Measurements from ENCODE around the gene AK3.

Gene AK3

DNA sequence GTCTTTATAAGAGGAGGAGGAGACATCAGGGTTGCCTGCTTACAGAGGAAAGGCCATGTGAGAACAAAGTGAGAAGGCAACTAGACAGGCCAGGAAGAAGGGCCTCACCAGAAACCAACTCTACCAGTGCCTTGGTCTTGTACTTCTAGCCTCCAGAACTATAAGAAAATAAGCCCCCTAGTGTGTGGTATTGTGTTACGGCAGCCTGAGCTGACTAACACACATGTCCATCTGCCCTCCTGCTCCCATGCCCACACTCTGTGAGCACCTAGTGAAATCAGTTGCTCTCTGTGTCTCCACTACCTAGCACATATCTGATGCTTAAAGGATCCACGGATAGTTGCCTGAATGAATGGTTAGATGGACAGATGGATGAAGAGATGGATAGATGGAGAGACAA is 6.9 kb downstream of the AK3 start:
- H3K36me3 ChIP-seq = no peaks in the 10 kb centered on the region
- H3K27me3 ChIP-seq = no peaks in the 10 kb centered on the region
- peaks cover 4% of the 10 kb centered on the region for H3K4me1 ChIP-seq
- H3K9me3 ChIP-seq = no peaks in the 10 kb centered on the region
- DNase-seq = no peak
- H3K4me3 ChIP-seq (ENCODE audit: low read depth, low read length) = no peak overlapping the region
- TF ChIP-seq, protein P1, sequence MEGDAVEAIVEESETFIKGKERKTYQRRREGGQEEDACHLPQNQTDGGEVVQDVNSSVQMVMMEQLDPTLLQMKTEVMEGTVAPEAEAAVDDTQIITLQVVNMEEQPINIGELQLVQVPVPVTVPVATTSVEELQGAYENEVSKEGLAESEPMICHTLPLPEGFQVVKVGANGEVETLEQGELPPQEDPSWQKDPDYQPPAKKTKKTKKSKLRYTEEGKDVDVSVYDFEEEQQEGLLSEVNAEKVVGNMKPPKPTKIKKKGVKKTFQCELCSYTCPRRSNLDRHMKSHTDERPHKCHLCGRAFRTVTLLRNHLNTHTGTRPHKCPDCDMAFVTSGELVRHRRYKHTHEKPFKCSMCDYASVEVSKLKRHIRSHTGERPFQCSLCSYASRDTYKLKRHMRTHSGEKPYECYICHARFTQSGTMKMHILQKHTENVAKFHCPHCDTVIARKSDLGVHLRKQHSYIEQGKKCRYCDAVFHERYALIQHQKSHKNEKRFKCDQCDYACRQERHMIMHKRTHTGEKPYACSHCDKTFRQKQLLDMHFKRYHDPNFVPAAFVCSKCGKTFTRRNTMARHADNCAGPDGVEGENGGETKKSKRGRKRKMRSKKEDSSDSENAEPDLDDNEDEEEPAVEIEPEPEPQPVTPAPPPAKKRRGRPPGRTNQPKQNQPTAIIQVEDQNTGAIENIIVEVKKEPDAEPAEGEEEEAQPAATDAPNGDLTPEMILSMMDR (IDR thresholded peaks at IDR 0.05; ENCODE audit: low read depth, low read length) = peak; percentile 18; the same call in 1 of the 2 replicates

DNA sequence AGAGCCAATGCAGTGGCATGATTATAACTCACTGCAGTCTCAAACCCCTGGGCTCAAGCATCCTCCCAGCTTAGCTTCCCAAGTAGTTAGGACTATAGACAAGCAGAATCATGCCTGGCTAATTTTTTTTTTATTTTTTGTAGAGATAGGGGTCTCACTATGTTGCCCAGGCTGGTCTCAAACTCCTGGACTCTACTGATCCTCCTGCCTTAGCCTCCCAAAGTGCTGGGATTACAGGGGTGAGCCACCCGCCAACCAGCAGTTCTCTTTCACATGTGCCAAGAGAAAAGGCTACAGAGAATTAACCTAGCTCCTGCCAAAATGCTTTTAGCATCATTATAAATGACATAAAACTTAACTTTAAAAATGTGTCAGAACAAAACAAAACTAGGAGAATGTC is 8.1 kb downstream of the AK3 start:
- Histone ChIP-seq H3K27me3 (no peaks in the 10 kb centered on the region), H3K36me3 (no peaks in the 10 kb centered on the region)

DNA sequence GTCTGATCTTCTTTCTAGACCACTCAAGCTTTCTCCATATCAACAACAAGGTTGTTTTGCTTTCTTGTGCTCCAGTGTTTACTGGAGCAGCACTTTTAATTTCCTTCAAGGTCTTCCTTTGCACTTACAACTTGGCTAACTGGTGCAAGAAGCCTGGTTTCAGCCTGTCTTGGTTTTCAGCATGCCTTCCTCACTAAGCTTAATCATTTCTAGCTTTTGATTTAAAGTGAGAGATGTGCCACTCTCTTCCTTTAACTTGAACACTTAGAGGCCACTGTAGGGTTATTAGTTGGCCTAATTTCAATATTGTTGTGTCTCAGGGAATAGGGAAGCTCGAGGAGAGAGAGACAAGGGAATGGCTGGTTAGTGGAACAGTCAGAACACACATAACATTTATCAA is 13.4 kb downstream of the AK3 start:
- peaks cover 7% of the 10 kb centered on the region for H3K36me3 ChIP-seq
- TF ChIP-seq, protein P1 (IDR thresholded peaks at IDR 0.05; ENCODE audit: low read depth, low read length) = no peak
- H3K4me1 ChIP-seq = no peaks in the 10 kb centered on the region
- no peaks in the 10 kb centered on the region for H3K9me3 ChIP-seq
- no peak for DNase-seq
- no peak overlapping the region for H3K4me3 ChIP-seq (ENCODE audit: low read depth, low read length)
- H3K27me3 ChIP-seq = no peaks in the 10 kb centered on the region

More for the DNA sequence above, 8.1 kb downstream of the AK3 start:
- no peak for DNase-seq
- H3K4me3 ChIP-seq (ENCODE audit: low read depth, low read length) = no peak overlapping the region
- H3K9me3 ChIP-seq = no peaks in the 10 kb centered on the region
- TF ChIP-seq, protein P1 (IDR thresholded peaks at IDR 0.05; ENCODE audit: low read depth, low read length) = no peak
- no peaks in the 10 kb centered on the region for H3K4me1 ChIP-seq

DNA sequence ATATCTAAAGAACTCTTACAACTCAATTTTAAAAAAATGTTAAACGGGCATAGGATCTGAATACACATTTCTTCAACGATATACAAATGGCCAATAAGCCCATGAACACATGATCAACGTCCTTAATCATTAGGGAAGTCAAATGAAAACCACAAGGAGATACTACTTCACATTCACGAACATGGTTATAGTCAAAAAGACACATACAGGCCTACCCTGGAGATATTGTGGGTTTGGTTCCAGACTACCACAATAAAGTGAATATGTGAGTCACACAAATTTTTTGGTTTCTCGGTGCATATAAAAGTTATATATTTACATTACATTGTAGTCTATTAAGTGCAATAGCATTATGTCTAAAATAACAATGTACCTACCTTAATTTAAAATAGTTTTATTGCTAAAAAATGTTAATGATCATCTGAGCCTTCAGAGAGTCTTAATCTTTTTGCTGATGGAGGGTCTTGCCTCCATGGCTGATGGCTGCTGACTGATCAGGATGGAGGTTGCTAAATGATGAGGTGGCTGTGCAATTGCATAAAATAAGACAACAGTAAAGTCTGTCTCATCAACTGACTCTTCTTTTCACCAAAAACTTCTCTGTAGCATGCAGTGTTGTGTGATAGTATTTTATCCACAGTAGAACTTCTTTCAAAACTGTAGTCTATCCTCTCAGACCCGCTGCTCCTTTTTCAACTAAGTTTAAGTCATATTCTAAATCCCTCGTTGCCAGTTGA is 15.1 kb downstream of the AK3 start:
- no peaks in the 10 kb centered on the region for H3K27me3 ChIP-seq
- no peaks in the 10 kb centered on the region for H3K9me3 ChIP-seq
- TF ChIP-seq, protein P1 (IDR thresholded peaks at IDR 0.05; ENCODE audit: low read depth, low read length) = no peak
- H3K4me1 ChIP-seq = no peaks in the 10 kb centered on the region
- peaks cover 8% of the 10 kb centered on the region for H3K36me3 ChIP-seq
- H3K4me3 ChIP-seq (ENCODE audit: low read depth, low read length) = no peak overlapping the region
- DNase-seq = no peak

DNA sequence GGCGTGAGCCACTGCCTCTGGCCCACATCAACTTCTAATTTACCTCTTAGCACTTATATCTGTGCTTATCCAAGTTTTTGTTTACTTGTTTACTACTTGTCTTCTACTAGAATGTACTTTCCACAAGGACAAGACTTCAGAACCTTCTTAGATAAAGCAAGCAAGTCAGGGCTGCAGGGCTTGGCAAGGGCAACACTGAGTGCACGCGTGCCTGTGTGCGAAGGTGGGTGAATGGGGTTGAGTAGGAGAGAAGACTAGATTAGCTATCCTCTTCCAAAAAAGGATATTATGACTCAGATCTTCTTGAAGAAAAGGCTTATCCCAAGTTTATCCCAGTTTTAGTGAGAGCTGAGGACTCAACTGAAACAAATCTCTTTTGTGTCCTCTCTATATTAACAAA is 19.3 kb downstream of the AK3 start:
- Histone ChIP-seq H3K4me1 (no peaks in the 10 kb centered on the region), H3K36me3 (peaks cover 27% of the 10 kb centered on the region), H3K9me3 (no peaks in the 10 kb centered on the region), H3K4me3 (ENCODE audit: low read depth, low read length) (no peak overlapping the region), H3K27me3 (no peaks in the 10 kb centered on the region)
- TF ChIP-seq, protein P1 (IDR thresholded peaks at IDR 0.05; ENCODE audit: low read depth, low read length) = no peak
- no peak for DNase-seq

DNA sequence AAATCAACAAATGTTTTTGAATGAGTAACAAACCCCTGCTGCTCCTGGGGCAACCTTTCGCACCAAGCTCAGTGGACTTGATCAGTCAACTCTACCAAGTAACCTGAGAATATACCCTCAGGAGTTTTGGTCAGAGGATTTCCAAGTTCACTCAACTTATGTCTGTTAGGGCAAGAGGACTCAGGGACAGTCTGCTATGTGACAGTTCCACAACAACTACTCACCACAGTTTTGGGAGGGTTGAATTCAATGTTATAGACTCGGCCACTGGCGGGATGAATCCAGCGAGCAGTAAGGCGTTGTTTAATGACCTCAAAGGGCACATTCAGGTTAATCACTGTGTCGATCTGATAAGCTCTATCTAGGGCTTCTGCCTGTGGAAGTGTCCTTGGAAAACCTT is 22.1 kb downstream of the AK3 start:
- TF ChIP-seq, protein P1 (IDR thresholded peaks at IDR 0.05; ENCODE audit: low read depth, low read length) = no peak

More for the DNA sequence above, 22.1 kb downstream of the AK3 start:
- Histone ChIP-seq H3K27me3 (no peaks in the 10 kb centered on the region), H3K4me3 (ENCODE audit: low read depth, low read length) (no peak overlapping the region), H3K36me3 (peaks cover 28% of the 10 kb centered on the region), H3K9me3 (no peaks in the 10 kb centered on the region), H3K4me1 (no peaks in the 10 kb centered on the region)
- no peak for DNase-seq
